Femur (tissue), 1 donor: ENCODE results near the gene MSI1.
"Not testable (repeated sequence)": the region's sequence is repeated elsewhere in the genome, so short reads cannot be mapped to it uniquely, and the experiment has no call there.

Experiments used
- DNase-seq: peaks from one replicate; pipeline ENCODE4 v3.0.0-alpha.2; 2017

The MSI1 gene

DNA sequence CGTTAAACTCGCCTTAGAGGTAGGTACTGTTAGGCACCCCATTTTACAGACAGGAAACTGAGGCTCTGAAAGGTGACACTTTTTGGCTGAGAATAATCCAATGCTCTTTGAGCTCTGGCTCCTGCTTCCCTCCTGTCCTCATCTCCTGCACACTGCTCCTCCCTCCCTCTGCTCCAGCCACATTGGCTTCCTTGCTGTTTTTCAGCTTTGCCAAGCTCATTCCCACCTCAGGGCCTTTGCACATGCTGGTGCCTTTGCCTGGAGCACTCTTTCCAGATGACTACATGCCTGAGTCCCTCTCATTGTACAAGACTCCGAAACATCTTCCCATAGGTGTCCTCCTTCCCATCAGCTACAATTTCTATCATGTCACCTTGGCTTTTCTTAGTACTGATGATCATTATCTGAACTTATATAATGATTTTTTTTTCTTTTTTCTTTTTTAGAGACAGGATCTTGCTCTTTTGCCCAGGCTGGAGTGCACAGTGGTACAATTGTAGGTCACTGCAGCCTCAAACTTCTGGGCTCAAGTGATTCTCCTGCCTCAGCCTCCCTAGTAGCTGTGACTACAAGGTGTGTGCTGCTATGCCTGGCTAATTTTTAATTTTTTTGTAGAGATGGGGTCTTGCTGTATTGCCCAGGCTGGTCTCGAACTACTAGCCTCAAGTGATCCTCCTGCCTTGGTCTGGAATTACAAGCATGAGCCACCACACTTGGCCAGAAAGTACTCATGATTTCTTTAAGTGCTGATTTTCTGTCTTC is 15.2 kb downstream of the MSI1 start:
- DNase-seq = no peak

DNA sequence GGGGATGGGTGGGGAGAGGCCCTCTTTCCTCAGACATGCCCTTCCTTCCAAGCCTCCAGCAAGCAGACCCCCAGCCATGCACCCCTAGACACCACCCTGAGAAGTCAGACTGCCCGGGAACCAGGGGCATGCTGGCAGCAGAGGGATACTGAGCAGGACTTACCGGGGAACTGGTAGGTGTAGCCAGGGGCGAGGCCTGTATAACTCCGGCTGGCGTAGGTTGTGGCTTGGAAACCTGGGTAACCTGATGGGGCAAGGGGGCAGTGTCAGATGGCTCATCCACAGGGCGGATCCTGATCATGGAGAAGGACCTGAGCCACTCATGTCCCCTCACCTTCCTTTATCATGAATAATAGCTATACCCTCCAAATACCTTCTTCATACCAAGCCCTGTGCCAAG is 15.8 kb downstream of the MSI1 start:
- no peak for DNase-seq

DNA sequence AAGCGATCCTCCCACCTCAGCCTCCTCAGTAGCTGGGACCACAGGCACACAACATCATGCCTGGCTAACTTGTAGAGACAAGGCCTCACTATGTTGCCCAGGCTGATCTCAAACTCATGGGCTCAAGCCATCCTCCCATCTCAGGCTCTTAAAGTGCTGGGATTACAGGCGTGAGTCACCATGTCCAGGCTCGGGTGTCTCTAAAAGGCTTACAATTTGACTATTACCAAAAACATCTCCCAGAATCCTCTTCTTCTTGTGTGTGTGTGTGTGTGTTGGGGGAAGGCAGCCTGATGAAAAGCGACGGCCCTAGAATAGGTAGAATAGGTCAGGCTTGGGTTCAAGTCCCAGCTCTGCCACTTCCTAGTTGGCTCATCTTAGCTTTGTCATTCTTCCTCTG is 16.8 kb downstream of the MSI1 start:
- DNase-seq = no peak

DNA sequence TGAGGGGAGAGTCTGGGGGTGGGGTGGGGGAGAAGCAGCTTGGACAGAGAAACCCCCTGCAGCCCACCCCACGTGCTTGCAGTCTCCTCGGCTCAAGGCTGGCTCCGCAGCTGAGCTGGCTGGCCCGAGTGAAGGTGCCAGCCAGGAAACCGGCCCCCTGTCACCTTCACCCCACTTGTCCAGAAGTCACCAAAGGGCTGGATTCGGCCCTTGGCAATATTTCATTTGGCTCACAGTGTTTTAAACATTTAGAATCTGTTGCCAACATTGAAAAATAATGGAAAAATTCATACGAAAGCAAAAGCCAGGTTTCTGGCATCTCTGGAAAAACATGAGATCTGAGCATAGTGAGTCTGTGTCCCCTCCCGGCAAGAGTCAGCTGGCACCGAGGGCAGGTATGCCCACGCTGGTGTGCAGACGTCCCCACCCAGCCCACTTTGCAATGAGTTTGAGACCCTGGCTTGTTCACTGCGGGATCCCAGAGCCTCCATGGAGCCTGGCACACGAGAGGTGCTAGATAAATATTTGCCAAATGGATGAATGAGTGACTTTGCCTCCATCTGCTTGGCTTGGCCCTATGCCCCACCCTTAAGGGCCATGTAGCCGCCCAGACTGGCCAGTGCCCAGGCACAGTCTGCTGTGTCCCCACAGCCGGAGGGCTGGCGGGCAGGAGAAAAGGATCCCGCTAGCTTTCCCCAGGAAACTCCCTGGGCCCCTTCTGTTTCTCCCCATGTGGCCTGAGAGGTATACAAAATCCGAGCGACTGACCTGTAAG is 18.2 kb downstream of the MSI1 start:
- DNase-seq = peak; percentile 56

DNA sequence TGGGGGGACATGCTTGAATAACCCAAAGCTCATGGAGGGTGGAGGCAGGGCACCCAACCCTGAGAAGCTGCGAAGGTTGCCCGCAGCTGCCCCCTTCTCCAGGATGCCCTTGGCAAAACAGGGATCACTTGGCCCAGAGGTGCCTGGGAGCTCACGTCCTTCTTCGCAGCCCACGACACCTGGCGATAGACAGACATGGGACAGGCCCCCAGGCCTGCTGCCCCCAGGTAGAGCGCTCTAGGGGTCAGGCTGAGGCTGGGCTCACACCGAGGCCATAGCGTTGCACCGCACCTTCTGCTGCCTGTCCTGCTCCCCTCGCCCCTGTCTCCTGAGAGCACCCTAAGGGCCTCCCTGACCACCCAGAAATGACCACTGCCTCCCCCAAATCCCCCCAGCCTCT is 21.2 kb downstream of the MSI1 start:
- no peak for DNase-seq

DNA sequence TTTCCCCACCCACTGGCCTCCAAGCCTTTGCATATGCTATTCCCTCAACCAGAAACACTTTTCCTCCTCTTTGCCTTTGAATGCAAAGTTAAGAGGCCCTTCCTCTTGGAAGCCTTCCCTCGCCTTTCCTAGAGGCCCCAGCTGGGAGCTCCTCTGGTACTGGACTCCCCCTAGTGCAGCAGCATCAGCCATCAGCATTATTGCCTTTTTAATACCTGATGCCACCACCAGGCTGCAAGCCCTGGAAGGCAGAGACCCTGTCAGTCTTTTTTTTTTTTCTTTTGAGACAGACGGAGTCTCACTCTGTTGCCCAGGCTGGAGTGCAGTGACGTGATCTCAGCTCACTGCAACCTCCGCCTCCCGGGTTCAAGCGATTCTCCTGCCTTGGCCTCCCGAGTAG is 22.3 kb downstream of the MSI1 start:
- no peak for DNase-seq

DNA sequence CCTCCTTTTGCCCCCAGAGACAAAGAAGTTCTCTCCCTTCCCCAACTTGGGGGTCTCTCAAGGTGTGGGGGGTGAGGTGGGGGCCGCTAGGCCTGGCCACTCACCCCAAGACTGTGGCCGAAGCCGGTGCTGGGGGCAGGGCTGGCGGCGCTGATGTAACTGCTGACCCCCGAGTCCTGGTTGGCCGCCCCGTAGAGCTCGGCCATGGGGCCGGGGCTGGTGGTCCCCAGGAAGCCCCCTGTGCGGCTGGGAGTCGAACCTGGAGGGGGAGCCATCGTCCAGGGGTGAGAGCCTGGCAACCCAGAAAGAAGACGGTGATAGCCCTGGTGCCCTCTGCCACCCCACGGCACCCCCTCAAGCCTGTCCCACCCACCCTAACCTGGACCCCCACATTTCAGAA is 22.9 kb downstream of the MSI1 start:
- no peak for DNase-seq

DNA sequence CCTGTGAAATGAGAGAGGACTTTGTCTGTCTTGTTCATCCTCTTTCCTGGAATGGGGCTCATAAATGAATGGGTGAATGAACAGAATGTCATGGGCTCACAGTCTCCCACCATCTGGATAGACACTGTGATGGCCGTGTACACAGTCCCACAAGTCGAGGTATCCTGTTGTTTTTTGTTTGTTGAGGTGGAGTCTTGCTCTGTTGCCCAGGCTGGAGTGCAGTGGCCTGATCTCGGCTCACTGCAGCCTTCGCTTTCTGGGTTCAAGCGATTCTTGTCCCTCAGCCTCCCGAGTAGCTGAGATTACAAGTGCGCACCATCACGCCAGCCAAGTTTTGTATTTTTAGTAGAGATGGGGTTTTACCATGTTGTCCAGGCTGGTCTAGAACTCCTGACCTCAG is 25.3 kb downstream of the MSI1 start:
- no peak for DNase-seq

DNA sequence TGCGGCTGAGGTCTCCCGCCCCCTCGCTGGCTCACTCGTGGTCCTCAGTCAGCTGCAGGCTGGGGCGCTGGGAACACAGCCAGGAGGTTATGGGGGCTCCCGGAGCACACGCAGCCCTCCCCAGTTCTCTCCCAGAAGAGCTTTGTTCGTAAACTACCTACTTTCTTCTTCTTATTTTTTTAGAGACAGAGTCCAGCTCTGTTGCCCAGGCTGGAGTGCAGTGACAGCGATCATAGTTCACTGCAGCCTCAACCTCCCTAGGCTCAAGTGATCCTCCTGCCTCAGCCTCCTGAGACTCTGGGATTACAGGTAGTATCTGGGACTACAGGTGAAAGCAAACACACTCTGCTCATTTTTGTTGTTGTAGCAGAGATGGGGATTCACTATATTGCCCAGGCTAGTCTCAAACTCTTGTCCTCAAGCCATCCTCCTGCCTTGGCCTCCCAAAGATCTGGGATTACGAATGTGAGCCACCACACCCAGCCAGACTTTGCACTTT is 25.9 kb downstream of the MSI1 start:
- DNase-seq = no peak

DNA sequence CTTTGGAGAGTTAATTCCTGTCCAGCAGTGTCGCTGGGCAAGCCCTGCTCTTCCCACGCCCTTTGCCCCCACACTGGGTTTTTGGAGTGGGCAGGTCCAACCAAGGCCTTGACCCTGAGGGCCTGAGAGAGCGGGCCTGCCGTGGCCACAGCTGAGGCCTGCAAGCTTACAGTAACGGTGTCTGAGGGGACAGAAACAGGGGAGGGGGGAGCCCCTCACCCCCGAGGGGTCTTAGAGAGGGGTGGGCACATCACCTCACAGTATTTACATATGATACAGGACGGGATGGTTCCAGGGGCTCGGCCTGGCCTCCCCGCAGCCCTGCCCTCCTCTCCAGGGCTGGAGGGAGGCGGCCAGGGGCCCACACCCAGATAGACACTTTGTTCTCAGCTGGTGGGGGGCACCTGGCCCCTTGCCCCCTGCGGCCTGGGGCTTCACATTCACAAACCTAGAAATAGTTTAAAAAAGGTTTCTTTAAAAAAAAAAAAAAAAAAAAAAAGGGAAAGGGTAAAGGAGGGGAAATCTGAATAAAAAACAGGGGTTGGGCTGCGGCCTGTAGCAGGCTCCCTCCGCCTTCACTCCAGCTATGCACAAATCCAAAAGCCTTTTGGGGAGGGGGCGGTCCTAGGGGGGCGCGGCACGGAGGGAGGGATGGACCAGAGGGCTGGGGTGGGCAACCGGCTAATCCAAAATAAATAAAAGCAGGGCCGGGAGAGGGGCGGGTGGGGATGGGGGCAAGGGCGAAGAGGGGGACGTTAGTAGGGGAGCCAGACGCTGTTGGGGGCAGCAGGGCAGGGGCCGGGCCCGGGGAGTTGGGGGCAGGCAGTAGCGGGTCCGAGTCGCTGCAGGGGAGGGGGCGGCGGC is 26.6 kb downstream of the MSI1 start:
- DNase-seq = no peak

DNA sequence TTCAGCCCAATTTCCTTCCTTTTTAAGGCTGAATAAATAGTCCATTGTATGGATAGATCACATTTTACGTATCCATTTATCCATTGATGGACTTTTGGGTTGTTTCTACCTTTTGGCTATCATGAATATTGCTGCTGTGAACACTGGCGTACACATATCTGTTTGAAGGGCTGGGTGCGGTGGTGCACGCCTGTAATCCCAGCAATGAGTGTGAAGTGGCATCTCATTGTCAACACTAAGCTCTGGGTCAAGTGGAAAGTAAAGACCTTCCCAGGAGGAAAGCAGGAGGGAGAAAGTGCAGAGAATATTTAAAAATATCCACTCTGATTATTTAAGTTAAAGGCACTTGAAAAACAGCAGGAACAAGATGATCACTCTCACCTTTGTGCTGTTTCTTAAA is 29.7 kb downstream of the MSI1 start:
- DNase-seq = no peak

DNA sequence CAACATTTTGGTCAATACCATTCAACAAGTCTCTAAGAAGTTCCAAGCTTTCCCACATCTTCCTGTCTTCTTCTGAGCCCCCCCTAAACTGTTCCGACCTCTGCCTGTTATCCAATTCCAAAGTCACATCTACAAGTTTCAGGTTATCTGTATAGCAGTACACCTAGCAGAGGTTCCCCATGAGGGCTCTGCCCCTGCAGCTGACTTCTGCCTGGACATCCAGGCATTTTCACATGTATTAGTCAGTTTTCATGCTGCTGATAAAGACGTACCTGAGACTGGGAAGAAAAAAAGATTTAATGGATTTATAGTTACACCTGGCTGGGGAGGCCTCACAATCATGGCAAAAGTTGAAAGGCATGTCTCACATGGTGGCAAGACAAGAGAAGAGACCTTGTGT is 31.2 kb downstream of the MSI1 start:
- DNase-seq = no peak

DNA sequence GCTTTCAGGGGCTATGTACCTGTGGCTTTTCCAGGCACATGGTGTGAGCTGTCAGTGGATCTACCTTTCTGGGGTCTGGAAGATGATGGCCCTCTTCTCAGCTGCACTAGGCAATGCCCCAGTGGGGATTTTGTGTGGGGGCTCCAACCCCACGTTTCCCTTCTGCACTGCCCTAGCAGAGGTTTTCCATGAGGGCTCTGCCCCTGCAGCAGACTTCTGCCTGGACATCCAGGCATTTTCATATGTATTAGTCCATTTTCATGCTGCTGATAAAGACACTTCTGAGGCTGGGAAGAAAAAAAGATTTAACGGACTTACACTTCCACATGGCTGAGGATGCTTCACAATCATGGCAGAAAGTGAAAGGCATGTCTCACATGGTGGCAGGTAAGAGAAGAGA is 32.6 kb downstream of the MSI1 start:
- DNase-seq = not testable (repeated sequence)

DNA sequence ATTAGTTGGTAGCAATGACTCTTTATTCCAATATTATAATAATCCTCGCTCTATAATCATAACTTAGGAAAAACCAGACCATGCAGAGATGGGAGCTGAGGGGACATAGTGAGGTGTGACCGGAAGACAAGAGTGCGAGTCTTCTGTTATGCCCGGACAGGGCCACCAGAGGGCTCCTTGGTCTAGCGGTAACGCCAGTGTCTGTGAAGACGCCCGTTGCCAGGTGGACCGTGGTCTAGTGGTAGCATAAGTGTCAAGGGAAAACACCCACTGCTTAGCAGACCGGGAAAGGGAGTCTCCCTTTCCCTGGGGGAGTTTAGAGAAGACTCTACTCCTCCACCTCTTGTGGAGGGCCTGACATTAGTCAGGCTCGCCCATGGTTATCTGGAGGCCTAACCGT is 33.5 kb downstream of the MSI1 start:
- DNase-seq = peak; percentile 47

DNA sequence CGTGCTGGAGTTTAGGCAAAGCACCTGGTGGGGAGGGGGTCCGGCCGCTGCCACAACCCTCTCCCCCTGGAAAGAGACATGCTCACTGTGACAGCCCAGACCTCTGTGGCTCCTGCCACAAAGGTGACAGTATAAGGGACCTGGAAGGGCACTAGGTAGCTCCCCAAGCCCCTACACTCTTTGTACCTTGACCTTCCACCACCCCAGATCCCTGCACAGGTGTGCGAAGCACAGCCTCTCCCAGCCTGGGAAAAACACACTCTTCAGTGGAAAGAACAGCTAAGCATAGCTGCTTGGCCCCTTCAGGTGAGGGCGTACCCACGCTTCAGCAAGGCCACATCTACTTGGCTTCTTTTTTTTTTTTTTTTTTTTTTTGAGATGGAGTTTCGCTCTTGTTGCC is 36.4 kb downstream of the MSI1 start:
- DNase-seq = no peak

DNA sequence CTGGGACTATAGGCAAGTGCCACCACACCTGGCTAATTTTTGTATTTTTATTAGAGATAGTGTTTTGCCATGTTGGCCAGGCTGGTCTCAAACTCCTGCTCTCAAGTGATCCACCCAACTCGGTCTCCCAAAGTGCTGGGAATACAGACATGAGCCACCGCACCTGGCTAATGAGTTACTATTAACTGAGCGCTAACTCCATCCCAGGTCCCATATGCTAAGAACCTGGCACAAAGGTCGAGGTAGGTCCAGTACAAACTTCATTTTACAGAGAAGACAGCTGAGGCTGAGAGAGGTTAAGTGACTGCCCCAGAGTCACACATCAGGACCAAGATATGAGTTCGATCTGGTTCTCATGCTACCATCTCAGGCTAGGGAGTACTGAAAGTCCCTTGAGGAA is 36.9 kb downstream of the MSI1 start:
- no peak for DNase-seq

DNA sequence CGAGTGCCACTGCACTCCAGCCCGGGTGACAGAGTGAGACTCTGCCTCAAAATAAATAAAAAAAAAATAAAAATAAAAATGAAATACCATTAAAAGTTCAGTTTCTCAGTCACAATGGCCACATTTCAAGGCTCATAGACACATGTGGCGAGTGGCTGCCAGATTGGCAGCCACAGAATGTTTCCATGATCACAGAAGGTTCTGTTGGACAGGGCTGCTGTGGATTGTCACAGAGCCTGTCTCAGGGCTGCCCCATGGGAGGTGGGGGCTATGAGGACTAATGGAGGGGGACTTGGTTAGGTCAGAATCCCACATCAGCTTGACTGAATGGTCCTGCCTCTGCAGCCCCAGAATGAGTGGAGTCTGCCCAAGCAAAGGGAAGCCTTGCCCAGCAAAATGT is 37.6 kb downstream of the MSI1 start:
- no peak for DNase-seq

DNA sequence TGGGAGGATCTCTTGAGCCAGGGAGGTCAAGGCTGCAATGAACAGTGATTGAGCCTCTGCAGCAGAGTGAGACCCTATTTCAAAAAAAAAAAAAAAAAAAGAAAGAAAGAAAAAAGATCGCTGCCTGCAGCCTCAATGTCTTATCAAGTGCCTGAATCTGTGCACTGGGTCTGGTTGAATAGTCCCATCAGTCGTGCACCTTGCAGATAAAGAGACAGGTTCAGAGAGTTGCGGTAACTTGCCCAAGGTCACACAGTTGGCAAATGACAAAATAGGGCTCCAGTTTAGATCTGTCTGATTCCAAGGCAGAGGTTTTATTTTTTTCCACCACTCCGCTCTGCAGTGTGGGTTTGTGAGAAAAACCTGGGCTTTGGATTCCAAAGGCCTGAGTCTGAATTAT is 40.7 kb downstream of the MSI1 start:
- no peak for DNase-seq

DNA sequence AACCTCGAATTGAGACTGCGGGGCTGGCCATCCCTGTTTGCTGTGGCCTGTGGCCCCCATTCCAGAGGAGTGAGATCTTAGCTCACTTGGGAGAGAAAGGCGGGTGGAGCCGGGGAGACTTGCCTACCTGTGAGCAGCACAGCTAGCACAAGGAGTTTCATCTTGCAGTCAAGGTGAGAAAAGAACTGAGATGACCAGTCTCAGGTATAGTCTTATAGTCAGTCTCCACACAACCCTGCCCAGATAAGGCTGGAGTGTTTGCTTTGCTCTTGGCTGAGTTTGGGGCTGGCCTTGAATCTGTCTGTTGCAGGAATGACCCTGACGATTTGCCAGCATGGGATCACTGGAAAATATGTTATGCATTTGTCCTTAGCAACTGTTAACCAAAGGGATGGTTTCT is 41.4 kb downstream of the MSI1 start, which contains the start of gene PLA2G1B:
TSS of gene PLA2G1B (minus strand) at position 187 of the 400 bp plus-strand sequence. CDS start at position 161, 26 bp downstream.
- no peak for DNase-seq

DNA sequence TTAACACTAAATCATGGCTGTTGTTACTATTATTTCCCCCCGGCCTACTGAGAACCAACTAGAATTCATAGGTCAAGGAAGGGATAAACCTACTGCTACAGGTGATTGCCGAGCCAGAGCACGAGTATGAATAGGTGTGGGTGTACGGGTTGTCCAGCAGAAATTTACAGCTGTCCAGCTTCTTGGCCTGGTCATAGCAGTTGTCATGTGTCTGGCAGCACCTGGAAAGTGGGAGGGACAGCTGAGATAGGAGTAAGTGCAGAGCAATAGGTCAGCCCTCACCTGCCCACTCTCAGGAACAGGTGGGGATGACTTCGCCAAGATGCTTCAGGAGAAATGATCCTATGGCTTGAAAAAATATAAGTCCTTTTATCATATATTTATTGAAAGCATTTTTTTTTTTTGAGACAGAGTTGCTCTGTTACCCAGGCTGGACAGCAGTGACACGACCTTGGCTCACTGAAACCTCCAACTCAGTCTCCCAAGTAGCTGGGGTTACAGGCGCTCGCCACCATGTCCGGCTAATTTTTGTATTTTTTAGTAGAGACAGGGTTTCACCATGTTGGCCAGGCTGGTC is 44.0 kb downstream of the MSI1 start:
- DNase-seq = no peak

DNA sequence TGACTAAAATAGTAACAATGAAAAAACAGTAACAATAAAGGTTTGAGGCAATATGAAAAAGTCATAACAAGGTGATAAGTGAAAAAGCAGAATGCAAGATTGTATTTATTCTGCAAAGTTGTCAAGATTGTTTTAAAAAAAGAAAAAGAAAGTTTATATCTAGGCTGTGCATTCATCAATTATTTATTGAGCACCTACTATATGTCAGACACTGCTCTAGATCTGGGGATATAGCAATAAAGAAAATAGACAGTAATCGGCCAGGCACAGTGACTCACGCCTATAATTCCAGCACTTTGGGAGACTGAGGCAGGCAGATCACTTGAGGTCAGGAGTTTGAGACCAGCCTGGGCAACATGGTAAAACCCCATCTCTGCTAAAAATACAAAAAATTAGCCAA is 45.2 kb downstream of the MSI1 start:
- DNase-seq = no peak

DNA sequence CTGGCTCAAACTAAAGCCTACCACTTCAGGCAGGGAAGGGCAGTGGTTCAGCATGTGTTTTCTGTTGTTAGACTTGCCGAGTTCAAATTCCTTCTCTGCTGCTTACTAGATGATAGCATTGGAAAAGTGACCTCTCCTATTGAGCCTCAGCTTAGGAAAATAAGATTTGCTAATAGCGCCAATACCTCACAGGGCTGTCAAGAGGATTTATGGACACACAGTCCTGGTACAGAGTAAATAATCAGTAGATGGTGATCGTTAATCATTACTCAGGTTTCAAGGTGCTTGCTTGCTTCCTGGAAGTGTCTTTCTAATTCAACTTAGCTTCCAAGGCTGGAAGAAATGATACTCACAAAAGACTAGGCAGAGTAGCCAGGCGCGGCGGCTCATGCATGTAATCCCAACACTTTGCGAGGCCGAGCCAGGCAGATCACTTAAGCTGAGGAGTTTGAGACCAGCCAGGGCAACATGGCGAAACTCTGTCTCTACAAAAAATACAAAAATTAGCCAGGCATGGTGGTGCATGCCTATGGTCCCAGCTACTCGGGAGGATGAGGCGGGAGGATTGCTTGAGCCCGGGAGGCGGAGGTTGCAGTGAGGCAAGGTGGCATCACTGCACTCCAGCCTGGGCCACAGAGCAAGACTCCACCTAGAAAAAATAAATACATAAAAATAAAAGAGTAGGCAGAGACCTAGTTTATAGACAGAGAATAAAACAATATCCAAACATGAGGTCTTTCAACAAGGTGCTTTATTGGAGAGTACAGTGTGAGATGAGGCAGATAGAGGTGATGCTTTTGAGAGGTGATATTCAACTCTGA is 47.4 kb downstream of the MSI1 start:
- no peak for DNase-seq
